Raji (cell line): ENCODE data around the gene FOXA2.

Experiments
- POLR2A ChIP-seq: IDR thresholded peaks from 2 replicates; pipeline ENCODE4 v1.6.1; 2011; ENCODE audit warnings: low read depth, low read length, control low read depth; ENCODE audit not compliant: insufficient read depth

The FOXA2 gene

GRCh38 chr20:22577515-22578220 lies 6.7 kb downstream of the FOXA2 start:
- no peak for TF ChIP-seq POLR2A

GRCh38 chr20:22576733-22577514 lies 7.4 kb downstream of the FOXA2 start:
- TF ChIP-seq POLR2A, result no peak

- TF ChIP-seq POLR2A, result no peak
Observed at GRCh38 chr20:22576273-22576672, 8.1 kb downstream of the FOXA2 start.

GRCh38 chr20:22575737-22576136 lies 8.6 kb downstream of the FOXA2 start:
- no peak for TF ChIP-seq POLR2A

GRCh38 chr20:22575087-22575721 lies 9.2 kb downstream of the FOXA2 start:
- no peak for TF ChIP-seq POLR2A

- no peak for TF ChIP-seq POLR2A
Observed at GRCh38 chr20:22574545-22575086, 9.8 kb downstream of the FOXA2 start.

- no peak for TF ChIP-seq POLR2A
Observed at GRCh38 chr20:22572491-22572890, 11.9 kb downstream of the FOXA2 start.

- TF ChIP-seq POLR2A, result no peak
Observed at GRCh38 chr20:22572023-22572422, 12.3 kb downstream of the FOXA2 start.

GRCh38 chr20:22569353-22569752 lies 15.0 kb downstream of the FOXA2 start:
- no peak for TF ChIP-seq POLR2A

GRCh38 chr20:22568872-22569344 lies 15.5 kb downstream of the FOXA2 start:
- TF ChIP-seq POLR2A, result no peak

- TF ChIP-seq POLR2A, result no peak
Observed at GRCh38 chr20:22567944-22568871, 16.2 kb downstream of the FOXA2 start.

- no peak for TF ChIP-seq POLR2A
Observed at GRCh38 chr20:22566876-22567658, 17.3 kb downstream of the FOXA2 start.

- no peak for TF ChIP-seq POLR2A
Observed at GRCh38 chr20:22563062-22563965, 21.1 kb downstream of the FOXA2 start.

- no peak for TF ChIP-seq POLR2A
Observed at GRCh38 chr20:22562620-22563019, 21.8 kb downstream of the FOXA2 start.
